Prostate gland (tissue), 2 donors: ENCODE results near the gene FAM229A. TPM values are rescaled to one million over a fixed set of nuclear protein-coding genes. Genes with fewer than 3 reads are reported as not detected.

Source experiments
- DNase-seq: peaks from one replicate; pipeline ENCODE4 v3.0.0-alpha.2; 2019; ENCODE audit warnings: low spot score
- H3K27ac ChIP-seq, 2 donors: fragments of 200-600 bp; sonication (generic); 2 replicates each; pipeline ENCODE4 v1.5.1; 2017 to 2019
- H3K27me3 ChIP-seq: fragments of 200-600 bp; sonication (generic); replicated peaks from 2 replicates; pipeline ENCODE4 v1.5.1; 2019; ENCODE audit not compliant: insufficient read depth
- H3K36me3 ChIP-seq, 2 donors: fragments of 200-600 bp; sonication (generic); 1 replicate in 1 of 2; 2 replicates in 1 of 2; pipeline versions ENCODE4 v1.5.1 to v1.8.1; 2017 to 2019
- H3K4me1 ChIP-seq: fragments of 200-600 bp; sonication (generic); replicated peaks from 2 replicates; pipeline ENCODE4 v1.5.1; 2019
- H3K4me3 ChIP-seq, 2 donors: fragments of 200-600 bp; sonication (generic); 2 replicates each; pipeline ENCODE4 v1.5.1; 2017 to 2019
- H3K9me3 ChIP-seq: fragments of 200-600 bp; sonication (generic); 2 replicates; pipeline ENCODE4 v1.5.1; 2017
- CTCF ChIP-seq, 4 experiments: fragments of 200-600 bp in 2 of 4; fragments of 450-650 bp in 2 of 4; sonication (generic) in 2 of 4; IDR thresholded peaks; 1 replicate in 3 of 4; 2 replicates in 1 of 4; pipeline ENCODE4 v1.5.1; 2016 to 2019; ENCODE audit warnings: antibody characterized with exemption in 4 of 4, mild to moderate bottlenecking in 2 of 4, moderate library complexity in 2 of 4
- POLR2A ChIP-seq: fragments of 450-650 bp; IDR thresholded peaks from one replicate; pipeline ENCODE4 v1.6.1; 2016; ENCODE audit warnings: antibody characterized with exemption, mild to moderate bottlenecking
- POLR2AphosphoS5 ChIP-seq: sonication (generic); formaldehyde crosslinking; IDR thresholded peaks from one replicate; pipeline ENCODE4 v1.6.1; 2017; ENCODE audit warnings: antibody characterized with exemption
- WGBS: methylation state at CpG from one replicate; pipeline ENCODE4 v1.1.5; 2018; 5-methylcytosine and 5-hydroxymethylcytosine counted together
- intact Hi-C: fragments of 100-400 bp; cut with DNase I; formaldehyde crosslinking; loops from one replicate; pipeline ENCODE4 v1.14.2; 2022
- total RNA-seq, 2 donors: library from RNA; depleted of rRNA; stranded (reverse); fragments of >200 nt; gene quantifications; one replicate each; pipeline ENCODE4 v1.1.0, GENCODE V29; 2016

FAM229A gene
- total RNA-seq, 2 donors from 2014 or later, result 8.5 to 24.2 TPM

GRCh38 chr1:32352831-32353383 is 9.4 kb downstream of the FAM229A start:
- DNase-seq, result no peak
- H3K36me3 ChIP-seq, result no peaks in the 10 kb centered on the region
- intact Hi-C loops, result loop anchor here (5.0 kb wide), 1 partner anchor 111 kb away; no protein-coding TSS in a partner anchor
- H3K27ac ChIP-seq, result peak overlapping the region; percentile 15 to 45
- no peak overlapping the region for H3K4me3 ChIP-seq
- no peaks in the 10 kb centered on the region for H3K27me3 ChIP-seq
- 75% methylated on average over 2 of the region's 2 CpGs for WGBS
- no peaks in the 10 kb centered on the region for H3K4me1 ChIP-seq
- no peaks in the 10 kb centered on the region for H3K9me3 ChIP-seq
- TF ChIP-seq CTCF (IDR thresholded peaks at IDR 0.05) (no peak), POLR2AphosphoS5 (no peak)

GRCh38 chr1:32352239-32352745 is 10.0 kb downstream of the FAM229A start:
- 43% methylated on average over 6 of the region's 8 CpGs for WGBS
- peak overlapping the region; percentile 93 for H3K27ac ChIP-seq
- intact Hi-C loops, result loop anchor here (5.0 kb wide), 1 partner anchor 110 kb away; no protein-coding TSS in a partner anchor

GRCh38 chr1:32351399-32352238 is 10.7 kb downstream of the FAM229A start:
- intact Hi-C loops, result loop anchor here (5.0 kb wide), 1 partner anchor 109 kb away; no protein-coding TSS in a partner anchor
- Histone ChIP-seq H3K9me3 (no peaks in the 10 kb centered on the region), H3K4me1 (no peaks in the 10 kb centered on the region), H3K4me3 (peak overlapping the region; percentile 74 to 75), H3K27ac (peak overlapping the region; percentile 93), H3K36me3 (no peaks in the 10 kb centered on the region), H3K27me3 (no peaks in the 10 kb centered on the region)
- TF ChIP-seq POLR2AphosphoS5, result peak; percentile 91
- peak; percentile 91 for TF ChIP-seq POLR2A
- TF ChIP-seq CTCF (IDR thresholded peaks at IDR 0.05), result peak in 2 of 4 experiments; percentile 22 to 38
- under 1% methylated on average over 67 of the region's 75 CpGs for WGBS
- DNase-seq, result peak; percentile 96

More at GRCh38 chr1:32352239-32352745, 10.0 kb downstream of the FAM229A start:
- no peaks in the 10 kb centered on the region for H3K9me3 ChIP-seq
- TF ChIP-seq CTCF (IDR thresholded peaks at IDR 0.05) (no peak), POLR2A (no peak), POLR2AphosphoS5 (no peak)
- no peak for DNase-seq
- H3K4me3 ChIP-seq, result peak overlapping the region; percentile 74 to 75
- H3K36me3 ChIP-seq, result no peaks in the 10 kb centered on the region
- no peaks in the 10 kb centered on the region for H3K4me1 ChIP-seq
- H3K27me3 ChIP-seq, result no peaks in the 10 kb centered on the region

GRCh38 chr1:32350785-32351398 is 11.4 kb downstream of the FAM229A start:
- peak; percentile 66 to 94 (median 74) for TF ChIP-seq CTCF (IDR thresholded peaks at IDR 0.05)
- no peak for TF ChIP-seq POLR2A
- no peak for TF ChIP-seq POLR2AphosphoS5
- intact Hi-C loops, result loop anchor here (5.0 kb wide), 1 partner anchor 109 kb away; no protein-coding TSS in a partner anchor
- peak overlapping the region; percentile 93 for H3K27ac ChIP-seq
- WGBS, result 22% methylated on average over 28 of the region's 28 CpGs
- DNase-seq, result peak; percentile 51
- H3K36me3 ChIP-seq, result no peaks in the 10 kb centered on the region
- peak overlapping the region; percentile 74 to 75 for H3K4me3 ChIP-seq
- H3K9me3 ChIP-seq, result no peaks in the 10 kb centered on the region
- H3K4me1 ChIP-seq, result no peaks in the 10 kb centered on the region
- H3K27me3 ChIP-seq, result no peaks in the 10 kb centered on the region
